SK-N-SH treated with all-trans-retinoic acid at 6 μM for 48 hours (cell line): Measurements from ENCODE around the gene CCDC178.
"Not testable (repeated sequence)": the region's sequence is repeated elsewhere in the genome, so short reads cannot be mapped to it uniquely, and the experiment has no call there.

Experiments
- GLIS3 ChIP-seq: fragments of 250-450 bp; sonication (Bioruptor Pico); IDR thresholded peaks from 2 replicates; pipeline ENCODE4 v1.5.0; 2020; ENCODE audit warnings: mild to moderate bottlenecking, moderate library complexity
- ISL1 ChIP-seq: fragments of 250-450 bp; sonication (Bioruptor Pico); IDR thresholded peaks from 2 replicates; pipeline ENCODE4 v2.1.2; 2022; ENCODE audit warnings: mild to moderate bottlenecking, moderate library complexity
- RARB ChIP-seq: fragments of 250-450 bp; sonication (Bioruptor Pico); IDR thresholded peaks from 2 replicates; pipeline ENCODE4 v1.8.0; 2021; ENCODE audit warnings: mild to moderate bottlenecking, moderate library complexity
- TOX ChIP-seq: fragments of 250-450 bp; sonication (Bioruptor Pico); IDR thresholded peaks from 2 replicates; pipeline ENCODE4 v1.8.0; 2021; ENCODE audit warnings: mild to moderate bottlenecking, moderate library complexity, borderline replicate concordance
- ZC3H10 ChIP-seq: fragments of 250-450 bp; sonication (Bioruptor Pico); IDR thresholded peaks from 2 replicates; pipeline ENCODE4 v1.5.1; 2021; ENCODE audit warnings: mild to moderate bottlenecking, moderate library complexity
- ZFP3 ChIP-seq: fragments of 250-450 bp; sonication (Bioruptor Pico); IDR thresholded peaks from 2 replicates; pipeline ENCODE4 v1.5.0; 2020; ENCODE audit warnings: mild to moderate bottlenecking, moderate library complexity
- ZNF70 ChIP-seq: fragments of 450-650 bp; formaldehyde crosslinking; IDR thresholded peaks from 2 replicates; pipeline ENCODE4 v1.5.0; 2020; ENCODE audit warnings: mild to moderate bottlenecking, moderate library complexity
- TF ChIP-seq, protein P1 (sequence below): fragments of 250-450 bp; sonication (Bioruptor Pico); IDR thresholded peaks from 2 replicates; pipeline ENCODE4 v1.8.0; 2020; ENCODE audit warnings: mild to moderate bottlenecking, moderate library complexity, borderline replicate concordance
- TF ChIP-seq, protein P2 (sequence below): fragments of 250-450 bp; sonication (Bioruptor Pico); IDR thresholded peaks from 2 replicates; pipeline ENCODE4 v1.5.1; 2020; ENCODE audit warnings: low read depth, mild to moderate bottlenecking, moderate library complexity
- TF ChIP-seq, protein P3 (sequence below): fragments of 250-450 bp; sonication (Bioruptor Pico); IDR thresholded peaks from 2 replicates; pipeline ENCODE4 v1.5.0; 2020; ENCODE audit warnings: mild to moderate bottlenecking, moderate library complexity

DNA sequence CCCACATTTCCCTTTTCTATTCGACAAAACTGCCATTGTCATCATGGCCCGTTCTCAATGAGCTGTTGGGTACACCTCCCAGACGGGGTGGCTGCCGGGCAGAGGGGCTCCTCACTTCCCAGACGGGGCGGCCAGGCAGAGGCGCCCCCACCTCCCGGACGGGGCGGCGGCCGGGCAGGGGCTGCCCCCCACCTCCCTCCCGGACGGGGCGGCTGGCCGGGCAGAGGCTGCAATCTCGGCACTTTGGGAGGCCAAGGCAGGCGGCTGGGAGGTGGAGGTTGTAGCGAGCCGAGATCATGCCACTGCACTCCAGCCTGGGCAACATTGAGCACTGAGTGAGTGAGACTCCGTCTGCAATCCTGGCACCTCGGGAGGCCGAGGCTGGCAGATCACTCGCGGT lies 292.7 kb downstream of the CCDC178 start:
- not testable (repeated sequence) for TF ChIP-seq GLIS3 (CRISPR knock-in tag); ZFP3 (CRISPR knock-in tag); ZC3H10 (CRISPR knock-in tag); ZNF70 (CRISPR knock-in tag); ISL1; TOX; RARB
- TF ChIP-seq, protein P1, sequence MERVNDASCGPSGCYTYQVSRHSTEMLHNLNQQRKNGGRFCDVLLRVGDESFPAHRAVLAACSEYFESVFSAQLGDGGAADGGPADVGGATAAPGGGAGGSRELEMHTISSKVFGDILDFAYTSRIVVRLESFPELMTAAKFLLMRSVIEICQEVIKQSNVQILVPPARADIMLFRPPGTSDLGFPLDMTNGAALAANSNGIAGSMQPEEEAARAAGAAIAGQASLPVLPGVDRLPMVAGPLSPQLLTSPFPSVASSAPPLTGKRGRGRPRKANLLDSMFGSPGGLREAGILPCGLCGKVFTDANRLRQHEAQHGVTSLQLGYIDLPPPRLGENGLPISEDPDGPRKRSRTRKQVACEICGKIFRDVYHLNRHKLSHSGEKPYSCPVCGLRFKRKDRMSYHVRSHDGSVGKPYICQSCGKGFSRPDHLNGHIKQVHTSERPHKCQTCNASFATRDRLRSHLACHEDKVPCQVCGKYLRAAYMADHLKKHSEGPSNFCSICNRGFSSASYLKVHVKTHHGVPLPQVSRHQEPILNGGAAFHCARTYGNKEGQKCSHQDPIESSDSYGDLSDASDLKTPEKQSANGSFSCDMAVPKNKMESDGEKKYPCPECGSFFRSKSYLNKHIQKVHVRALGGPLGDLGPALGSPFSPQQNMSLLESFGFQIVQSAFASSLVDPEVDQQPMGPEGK = not testable (repeated sequence)
- TF ChIP-seq, protein P2, sequence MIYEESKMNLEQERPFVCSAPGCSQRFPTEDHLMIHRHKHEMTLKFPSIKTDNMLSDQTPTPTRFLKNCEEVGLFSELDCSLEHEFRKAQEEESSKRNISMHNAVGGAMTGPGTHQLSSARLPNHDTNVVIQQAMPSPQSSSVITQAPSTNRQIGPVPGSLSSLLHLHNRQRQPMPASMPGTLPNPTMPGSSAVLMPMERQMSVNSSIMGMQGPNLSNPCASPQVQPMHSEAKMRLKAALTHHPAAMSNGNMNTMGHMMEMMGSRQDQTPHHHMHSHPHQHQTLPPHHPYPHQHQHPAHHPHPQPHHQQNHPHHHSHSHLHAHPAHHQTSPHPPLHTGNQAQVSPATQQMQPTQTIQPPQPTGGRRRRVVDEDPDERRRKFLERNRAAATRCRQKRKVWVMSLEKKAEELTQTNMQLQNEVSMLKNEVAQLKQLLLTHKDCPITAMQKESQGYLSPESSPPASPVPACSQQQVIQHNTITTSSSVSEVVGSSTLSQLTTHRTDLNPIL (CRISPR knock-in tag) = not testable (repeated sequence)
- TF ChIP-seq, protein P3, sequence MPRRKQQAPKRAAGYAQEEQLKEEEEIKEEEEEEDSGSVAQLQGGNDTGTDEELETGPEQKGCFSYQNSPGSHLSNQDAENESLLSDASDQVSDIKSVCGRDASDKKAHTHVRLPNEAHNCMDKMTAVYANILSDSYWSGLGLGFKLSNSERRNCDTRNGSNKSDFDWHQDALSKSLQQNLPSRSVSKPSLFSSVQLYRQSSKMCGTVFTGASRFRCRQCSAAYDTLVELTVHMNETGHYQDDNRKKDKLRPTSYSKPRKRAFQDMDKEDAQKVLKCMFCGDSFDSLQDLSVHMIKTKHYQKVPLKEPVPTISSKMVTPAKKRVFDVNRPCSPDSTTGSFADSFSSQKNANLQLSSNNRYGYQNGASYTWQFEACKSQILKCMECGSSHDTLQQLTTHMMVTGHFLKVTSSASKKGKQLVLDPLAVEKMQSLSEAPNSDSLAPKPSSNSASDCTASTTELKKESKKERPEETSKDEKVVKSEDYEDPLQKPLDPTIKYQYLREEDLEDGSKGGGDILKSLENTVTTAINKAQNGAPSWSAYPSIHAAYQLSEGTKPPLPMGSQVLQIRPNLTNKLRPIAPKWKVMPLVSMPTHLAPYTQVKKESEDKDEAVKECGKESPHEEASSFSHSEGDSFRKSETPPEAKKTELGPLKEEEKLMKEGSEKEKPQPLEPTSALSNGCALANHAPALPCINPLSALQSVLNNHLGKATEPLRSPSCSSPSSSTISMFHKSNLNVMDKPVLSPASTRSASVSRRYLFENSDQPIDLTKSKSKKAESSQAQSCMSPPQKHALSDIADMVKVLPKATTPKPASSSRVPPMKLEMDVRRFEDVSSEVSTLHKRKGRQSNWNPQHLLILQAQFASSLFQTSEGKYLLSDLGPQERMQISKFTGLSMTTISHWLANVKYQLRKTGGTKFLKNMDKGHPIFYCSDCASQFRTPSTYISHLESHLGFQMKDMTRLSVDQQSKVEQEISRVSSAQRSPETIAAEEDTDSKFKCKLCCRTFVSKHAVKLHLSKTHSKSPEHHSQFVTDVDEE (CRISPR knock-in tag) = not testable (repeated sequence)
